Measurements from ENCODE around the gene MACF1. TPM values are rescaled to one million over a fixed set of nuclear protein-coding genes. Genes with fewer than 3 reads are reported as not detected.

The MACF1 gene
- total and polyA plus RNA-seq, 2 of the 13 experiments (the other 11 are each of a cell fraction or from before 2014, with no cell fraction given): 36.7 to 65.4 TPM

- H3K27me3 ChIP-seq (ENCODE audit: control insufficient read depth in 1 of 2, insufficient read depth in 2 of 2, low read length in 2 of 2): no peaks in the 10 kb centered on the region
- no peak overlapping the region for H3K27ac ChIP-seq (ENCODE audit: extremely low read length, insufficient read depth, low read length)
- H3K9me3 ChIP-seq (ENCODE audit: low read length): no peaks in the 10 kb centered on the region
- no peaks in the 10 kb centered on the region for H4K20me1 ChIP-seq (ENCODE audit: insufficient read depth, low read length)
- BruUV-seq (replicated peaks): no TSS peak
- no peak for ATAC-seq
- no peak overlapping the region for H3K9ac ChIP-seq (ENCODE audit: insufficient read depth, low read depth, low read length)
- no peak overlapping the region for H3K4me3 ChIP-seq (replicated peaks in 1 of 3; ENCODE audit: insufficient read depth in 1 of 3, low read depth in 2 of 3, low read length in 3 of 3)
- H3K4me1 ChIP-seq (ENCODE audit: insufficient read depth, low read length): no peaks in the 10 kb centered on the region
- no peak overlapping the region for H2AFZ ChIP-seq (ENCODE audit: low read length)
- CTCF ChIA-PET (ENCODE audit: low intra/inter-chr PET ratio, low total read pairs): no interaction called here
- TF ChIP-seq ZNF878 (CRISPR knock-in tag; IDR thresholded peaks at IDR 0.05): no peak
- no peak for TF ChIP-seq ZNF326 (CRISPR knock-in tag; IDR thresholded peaks at IDR 0.05; ENCODE audit: borderline replicate concordance)
- TF ChIP-seq POLR2AphosphoS2 (IDR thresholded peaks at IDR 0.05; ENCODE audit: low read depth, low read length): no peak
- TF ChIP-seq HOXA3 (CRISPR knock-in tag; IDR thresholded peaks at IDR 0.05): no peak
- no peak for TF ChIP-seq ZNF276 (CRISPR knock-in tag; IDR thresholded peaks at IDR 0.05; ENCODE audit: low read depth)
- TF ChIP-seq ATF1 (CRISPR knock-in tag; IDR thresholded peaks at IDR 0.05): no peak
- TF ChIP-seq BCL6 (CRISPR knock-in tag; IDR thresholded peaks at IDR 0.05): no peak
- TF ChIP-seq RERE (CRISPR knock-in tag; IDR thresholded peaks at IDR 0.05; ENCODE audit: low read depth): no peak
- no peak for TF ChIP-seq ZNF572 (CRISPR knock-in tag; IDR thresholded peaks at IDR 0.05)
- no peak for TF ChIP-seq TBL1XR1 (IDR thresholded peaks at IDR 0.05; ENCODE audit: borderline replicate concordance, low read length, partially characterized antibody)
- TF ChIP-seq SP4 (CRISPR knock-in tag; IDR thresholded peaks at IDR 0.05): no peak
- TF ChIP-seq ZNF274 (CRISPR knock-in tag; IDR thresholded peaks at IDR 0.05): no peak
- TF ChIP-seq ZNF512B (CRISPR knock-in tag; IDR thresholded peaks at IDR 0.05; ENCODE audit: borderline replicate concordance): no peak
- no peak for TF ChIP-seq ZNF225 (CRISPR knock-in tag; IDR thresholded peaks at IDR 0.05)
- TF ChIP-seq ZKSCAN5 (CRISPR knock-in tag; IDR thresholded peaks at IDR 0.05): no peak
- FAIRE-seq: no peak
- WGBS (ENCODE audit: low lambda C conversion rate): 97% methylated on average over 4 of the region's 4 CpGs
- POLR2A ChIA-PET: no interaction called here
- in situ Hi-C loops (cut with HindIII; ENCODE audit: extremely low pct_ligation_motif_present, low pct_unique_long_range_greater_than_20kb): no loop called here
- intact Hi-C loops (cut with micrococcal nuclease; ENCODE audit: unreplicated experiment): no loop called here
- peaks cover 14 to 59% of the 10 kb centered on the region in 2 experiments for H3K36me3 ChIP-seq (replicated peaks in 1 of 2; ENCODE audit: control insufficient read depth in 1 of 2, insufficient read depth in 2 of 2, low read length in 2 of 2)
- H3K79me2 ChIP-seq (ENCODE audit: insufficient read depth, low read length): peaks cover 19% of the 10 kb centered on the region
- DNase-seq (ENCODE audit: low spot score): no peak
- H3K4me2 ChIP-seq (ENCODE audit: low read depth, low read length): no peak overlapping the region
These were observed 218.1 kb downstream of the MACF1 start for GRCh38 chr1:39422614-39423013.

Data from HepG2 (cell line).